Hepatocyte (in vitro differentiated cells): ENCODE results near the gene RAPGEF4.

Source experiments
- EZH2 ChIP-seq: fragments of 200-600 bp; sonication (generic); IDR thresholded peaks from 2 replicates; pipeline ENCODE4 v1.6.1; 2016; ENCODE audit warnings: antibody characterized with exemption, mild to moderate bottlenecking, borderline replicate concordance
- TF ChIP-seq, protein P1 (sequence below): fragments of 200-600 bp; sonication (generic); IDR thresholded peaks from 2 replicates; pipeline ENCODE4 v1.5.1; 2016; ENCODE audit warnings: antibody characterized with exemption, mild to moderate bottlenecking; ENCODE audit not compliant: poor library complexity

DNA sequence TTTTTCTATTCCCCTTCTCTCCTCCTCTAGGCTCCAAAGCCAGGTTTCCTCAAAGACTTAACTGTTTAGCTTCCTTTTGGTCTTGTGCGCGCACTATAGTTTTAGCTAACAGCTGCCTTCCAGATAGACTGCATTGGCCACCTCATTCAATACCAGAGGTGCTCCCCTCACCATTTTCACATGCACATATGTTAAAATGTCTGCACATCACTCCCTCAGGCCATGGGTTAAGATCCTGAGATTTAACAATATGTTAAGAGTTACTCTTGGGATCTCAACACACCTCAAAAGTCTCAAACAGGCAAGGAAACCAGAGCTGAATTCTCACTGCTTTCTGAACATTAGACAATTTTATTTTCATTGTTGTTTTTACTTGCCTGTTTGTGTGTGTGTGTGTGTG, 259.2 kb downstream of the RAPGEF4 start:
- TF ChIP-seq, protein P1, sequence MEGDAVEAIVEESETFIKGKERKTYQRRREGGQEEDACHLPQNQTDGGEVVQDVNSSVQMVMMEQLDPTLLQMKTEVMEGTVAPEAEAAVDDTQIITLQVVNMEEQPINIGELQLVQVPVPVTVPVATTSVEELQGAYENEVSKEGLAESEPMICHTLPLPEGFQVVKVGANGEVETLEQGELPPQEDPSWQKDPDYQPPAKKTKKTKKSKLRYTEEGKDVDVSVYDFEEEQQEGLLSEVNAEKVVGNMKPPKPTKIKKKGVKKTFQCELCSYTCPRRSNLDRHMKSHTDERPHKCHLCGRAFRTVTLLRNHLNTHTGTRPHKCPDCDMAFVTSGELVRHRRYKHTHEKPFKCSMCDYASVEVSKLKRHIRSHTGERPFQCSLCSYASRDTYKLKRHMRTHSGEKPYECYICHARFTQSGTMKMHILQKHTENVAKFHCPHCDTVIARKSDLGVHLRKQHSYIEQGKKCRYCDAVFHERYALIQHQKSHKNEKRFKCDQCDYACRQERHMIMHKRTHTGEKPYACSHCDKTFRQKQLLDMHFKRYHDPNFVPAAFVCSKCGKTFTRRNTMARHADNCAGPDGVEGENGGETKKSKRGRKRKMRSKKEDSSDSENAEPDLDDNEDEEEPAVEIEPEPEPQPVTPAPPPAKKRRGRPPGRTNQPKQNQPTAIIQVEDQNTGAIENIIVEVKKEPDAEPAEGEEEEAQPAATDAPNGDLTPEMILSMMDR: no peak
- no peak for TF ChIP-seq EZH2
